SK-N-SH treated with all-trans-retinoic acid at 6 μM for 48 hours (cell line): ENCODE results near the gene VCAN.

ENCODE experiments used
- ARNTL ChIP-seq: fragments of 450-650 bp; formaldehyde crosslinking; IDR thresholded peaks from 2 replicates; pipeline ENCODE4 v1.5.0; 2020; ENCODE audit warnings: low read depth, mild to moderate bottlenecking, moderate library complexity, borderline replicate concordance
- BACH2 ChIP-seq: fragments of 250-450 bp; sonication (Bioruptor Pico); IDR thresholded peaks from 2 replicates; pipeline ENCODE4 v1.9.0; 2021; ENCODE audit warnings: mild to moderate bottlenecking, borderline replicate concordance
- CSDC2 ChIP-seq: fragments of 250-450 bp; sonication (Bioruptor Pico); IDR thresholded peaks from 2 replicates; pipeline ENCODE4 v1.5.0; 2020; ENCODE audit warnings: mild to moderate bottlenecking, moderate library complexity
- CSRNP3 ChIP-seq: fragments of 250-450 bp; sonication (Bioruptor Pico); IDR thresholded peaks from 2 replicates; pipeline ENCODE4 v1.5.1; 2021; ENCODE audit warnings: mild to moderate bottlenecking, moderate library complexity
- ESRRG ChIP-seq: fragments of 250-450 bp; sonication (Bioruptor Pico); IDR thresholded peaks from 2 replicates; pipeline ENCODE4 v1.6.1; 2021; ENCODE audit warnings: mild to moderate bottlenecking
- GLIS3 ChIP-seq: fragments of 250-450 bp; sonication (Bioruptor Pico); IDR thresholded peaks from 2 replicates; pipeline ENCODE4 v1.5.0; 2020; ENCODE audit warnings: mild to moderate bottlenecking, moderate library complexity
- OSR1 ChIP-seq: fragments of 250-450 bp; sonication (Bioruptor Pico); IDR thresholded peaks from 2 replicates; pipeline ENCODE4 v1.8.0; 2022; ENCODE audit warnings: moderate library complexity, mild to moderate bottlenecking, inconsistent platforms
- PATZ1 ChIP-seq: fragments of 250-450 bp; sonication (Bioruptor Pico); IDR thresholded peaks from 2 replicates; pipeline ENCODE4 v1.8.0; 2020; ENCODE audit warnings: mild to moderate bottlenecking, moderate library complexity, borderline replicate concordance
- PPARA ChIP-seq: fragments of 250-450 bp; sonication (Bioruptor Pico); IDR thresholded peaks from 2 replicates; pipeline ENCODE4 v1.5.0; 2020; ENCODE audit warnings: mild to moderate bottlenecking, borderline replicate concordance
- RARB ChIP-seq: fragments of 250-450 bp; sonication (Bioruptor Pico); IDR thresholded peaks from 2 replicates; pipeline ENCODE4 v1.8.0; 2021; ENCODE audit warnings: mild to moderate bottlenecking, moderate library complexity
- TCF4 ChIP-seq: fragments of 250-450 bp; sonication (Bioruptor Pico); IDR thresholded peaks from 2 replicates; pipeline ENCODE4 v1.8.0; 2021; ENCODE audit warnings: mild to moderate bottlenecking, moderate library complexity, borderline replicate concordance
- ZFP3 ChIP-seq: fragments of 250-450 bp; sonication (Bioruptor Pico); IDR thresholded peaks from 2 replicates; pipeline ENCODE4 v1.5.0; 2020; ENCODE audit warnings: mild to moderate bottlenecking, moderate library complexity
- ZNF565 ChIP-seq: fragments of 450-650 bp; formaldehyde crosslinking; conservative IDR thresholded peaks from 2 replicates; pipeline ENCODE4 v1.5.0; 2020; ENCODE audit warnings: low read depth, mild to moderate bottlenecking, moderate library complexity
- ZNF8 ChIP-seq: fragments of 450-650 bp; formaldehyde crosslinking; IDR thresholded peaks from 2 replicates; pipeline ENCODE4 v1.5.0; 2020; ENCODE audit warnings: mild to moderate bottlenecking, moderate library complexity

GRCh38 chr5:83467371-83468035, 4.0 kb upstream of the VCAN start:
- no peak for TF ChIP-seq OSR1
- no peak for TF ChIP-seq CSRNP3
- no peak for TF ChIP-seq BACH2 (CRISPR knock-in tag)
- no peak for TF ChIP-seq ESRRG
- TF ChIP-seq PPARA (CRISPR knock-in tag) = no peak
- no peak for TF ChIP-seq ARNTL (CRISPR knock-in tag)
- no peak for TF ChIP-seq CSDC2 (CRISPR knock-in tag)
- TF ChIP-seq PATZ1 (CRISPR knock-in tag) = no peak
- no peak for TF ChIP-seq ZFP3 (CRISPR knock-in tag)
- TF ChIP-seq ZNF565 (CRISPR knock-in tag) = no peak
- TF ChIP-seq TCF4 (CRISPR knock-in tag) = no peak
- TF ChIP-seq RARB (CRISPR knock-in tag) = no peak
- no peak for TF ChIP-seq GLIS3 (CRISPR knock-in tag)
- no peak for TF ChIP-seq ZNF8 (CRISPR knock-in tag)
